ENCODE measurements around the gene MFSD6L. TPM values are rescaled to one million over a fixed set of nuclear protein-coding genes. Genes with fewer than 3 reads are reported as not detected.

Gene MFSD6L
- total and polyA plus RNA-seq, 3 donors from 2014 or later: 14.2 to 56.5 (median 16.1) TPM

DNA sequence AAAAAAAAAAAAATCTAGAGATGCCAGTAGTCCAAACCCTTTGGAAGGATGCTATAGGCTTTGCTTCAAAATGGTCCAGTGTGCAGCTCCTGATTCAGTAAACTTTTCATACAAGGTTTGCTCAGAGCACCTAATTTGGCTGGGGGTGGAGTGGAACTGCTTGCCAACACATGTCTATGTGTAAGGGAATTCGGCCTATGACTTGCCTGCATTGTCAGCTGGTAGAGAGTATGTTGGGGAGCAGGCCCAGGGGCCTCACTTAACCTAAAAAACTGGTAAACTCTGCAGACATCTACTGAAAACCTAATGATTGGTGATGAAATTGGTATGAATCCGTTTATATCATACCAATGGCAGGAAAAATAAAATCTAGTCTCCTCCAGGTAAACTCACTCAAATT is 1.5 kb upstream of the MFSD6L start:
- no peaks in the 10 kb centered on the region for H3K9me3 ChIP-seq
- H3K36me3 ChIP-seq (ENCODE audit: low read depth, missing control alignments): no peaks in the 10 kb centered on the region
- no peak overlapping the region for H3K27ac ChIP-seq
- WGBS, 2 donors: 79 to 94% methylated on average over 2 of the region's 2 CpGs
- no peaks in the 10 kb centered on the region for H3K4me1 ChIP-seq
- no peaks in the 10 kb centered on the region for H3K27me3 ChIP-seq
- no peak overlapping the region for H3K4me3 ChIP-seq
- no peak for TF ChIP-seq POLR2A (IDR thresholded peaks at IDR 0.05)
- TF ChIP-seq, protein P1, sequence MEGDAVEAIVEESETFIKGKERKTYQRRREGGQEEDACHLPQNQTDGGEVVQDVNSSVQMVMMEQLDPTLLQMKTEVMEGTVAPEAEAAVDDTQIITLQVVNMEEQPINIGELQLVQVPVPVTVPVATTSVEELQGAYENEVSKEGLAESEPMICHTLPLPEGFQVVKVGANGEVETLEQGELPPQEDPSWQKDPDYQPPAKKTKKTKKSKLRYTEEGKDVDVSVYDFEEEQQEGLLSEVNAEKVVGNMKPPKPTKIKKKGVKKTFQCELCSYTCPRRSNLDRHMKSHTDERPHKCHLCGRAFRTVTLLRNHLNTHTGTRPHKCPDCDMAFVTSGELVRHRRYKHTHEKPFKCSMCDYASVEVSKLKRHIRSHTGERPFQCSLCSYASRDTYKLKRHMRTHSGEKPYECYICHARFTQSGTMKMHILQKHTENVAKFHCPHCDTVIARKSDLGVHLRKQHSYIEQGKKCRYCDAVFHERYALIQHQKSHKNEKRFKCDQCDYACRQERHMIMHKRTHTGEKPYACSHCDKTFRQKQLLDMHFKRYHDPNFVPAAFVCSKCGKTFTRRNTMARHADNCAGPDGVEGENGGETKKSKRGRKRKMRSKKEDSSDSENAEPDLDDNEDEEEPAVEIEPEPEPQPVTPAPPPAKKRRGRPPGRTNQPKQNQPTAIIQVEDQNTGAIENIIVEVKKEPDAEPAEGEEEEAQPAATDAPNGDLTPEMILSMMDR (IDR thresholded peaks at IDR 0.05): no peak
- intact Hi-C loops (cut with DNase I; ENCODE audit: low total_unique reads): no loop called here
- DNase-seq: no peak

DNA sequence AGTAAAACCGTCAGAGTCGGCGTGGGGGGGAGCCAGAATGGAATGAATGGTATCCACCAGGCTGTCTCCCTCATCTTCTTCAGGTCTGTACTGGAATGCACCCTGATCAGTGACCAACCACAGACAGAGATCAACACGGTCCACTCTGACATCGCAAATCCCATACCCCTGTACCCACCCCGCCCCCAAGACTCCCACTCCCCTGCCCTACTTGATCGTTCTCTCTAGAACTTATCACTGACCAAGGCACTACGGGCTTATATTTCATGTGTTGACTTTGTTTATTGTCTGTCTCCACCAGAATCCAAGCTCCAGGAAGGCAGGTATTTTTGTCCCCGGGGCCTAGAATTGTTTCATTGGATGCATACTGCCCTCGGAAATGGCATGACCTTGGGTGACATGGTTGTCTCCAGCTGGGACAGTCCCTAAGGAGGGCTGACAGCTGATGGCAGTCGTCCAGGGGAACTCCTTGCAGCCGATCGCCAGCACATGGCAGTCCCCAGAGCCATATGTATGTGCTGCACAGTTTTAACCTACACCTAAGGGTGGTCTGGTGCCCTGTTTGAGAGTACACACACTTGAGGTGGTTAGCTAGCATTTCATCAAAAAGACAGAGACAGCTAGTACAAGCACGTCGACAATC is 526 bp upstream of the MFSD6L start:
- TF ChIP-seq POLR2A (IDR thresholded peaks at IDR 0.05): no peak
- TF ChIP-seq, protein P1 (IDR thresholded peaks at IDR 0.05): no peak
- peak; percentile 39 for DNase-seq

DNA sequence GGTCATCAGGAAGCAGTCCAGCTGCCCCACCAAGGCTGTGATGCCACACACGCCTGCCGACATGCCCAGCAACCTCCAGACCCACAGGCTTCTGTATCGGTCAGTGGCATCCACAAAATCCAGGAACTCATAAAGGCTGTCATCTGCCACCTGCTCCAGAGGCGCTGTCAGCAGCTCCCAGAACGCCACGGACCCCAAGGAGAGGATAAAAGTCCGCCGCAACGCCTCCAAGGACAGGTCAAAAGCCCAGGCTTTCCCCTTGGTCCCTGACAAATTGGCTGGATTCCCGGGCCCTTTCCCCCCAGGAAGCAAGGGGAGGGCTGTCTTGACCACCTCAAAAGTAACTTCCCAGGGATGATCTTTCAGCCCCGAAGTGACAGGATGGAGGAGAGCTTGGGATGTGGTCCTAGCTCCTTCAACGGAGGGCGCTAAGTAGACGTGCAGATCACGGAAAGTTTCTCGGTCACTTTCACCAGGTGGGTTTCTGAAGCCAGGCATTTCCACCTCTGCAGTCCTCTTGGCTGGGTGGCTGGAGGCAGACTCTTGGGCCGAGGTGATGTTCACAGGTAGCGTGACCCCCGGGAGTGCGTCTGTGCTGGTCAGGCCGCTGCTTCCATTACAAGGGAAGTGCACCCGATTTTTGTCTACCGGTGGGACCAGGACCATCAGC is 854 bp downstream of the MFSD6L start:
- peak overlapping the region; percentile 9 to 44 for H3K4me3 ChIP-seq
- H3K9me3 ChIP-seq: no peaks in the 10 kb centered on the region
- no peaks in the 10 kb centered on the region for H3K36me3 ChIP-seq (ENCODE audit: low read depth, missing control alignments)
- no peak overlapping the region for H3K27ac ChIP-seq
- intact Hi-C loops (cut with DNase I; ENCODE audit: low total_unique reads): no loop called here
- DNase-seq: no peak
- no peak for TF ChIP-seq POLR2A (IDR thresholded peaks at IDR 0.05)
- TF ChIP-seq, protein P1 (IDR thresholded peaks at IDR 0.05): no peak
- no peaks in the 10 kb centered on the region for H3K27me3 ChIP-seq
- H3K4me1 ChIP-seq: no peaks in the 10 kb centered on the region
- WGBS, 2 donors: 55 to 57% methylated on average over 23 of the region's 23 CpGs

More for the DNA sequence above, 526 bp upstream of the MFSD6L start:
- Histone ChIP-seq H3K4me3 (peak overlapping the region in 1 of 2 donors; percentile 44), H3K9me3 (no peaks in the 10 kb centered on the region), H3K27me3 (no peaks in the 10 kb centered on the region), H3K4me1 (no peaks in the 10 kb centered on the region), H3K36me3 (ENCODE audit: low read depth, missing control alignments) (no peaks in the 10 kb centered on the region), H3K27ac (no peak overlapping the region)
- WGBS, 2 donors: 36 to 40% methylated on average over 12 to 15 of the region's 15 CpGs
- intact Hi-C loops (cut with DNase I; ENCODE audit: low total_unique reads): no loop called here

DNA sequence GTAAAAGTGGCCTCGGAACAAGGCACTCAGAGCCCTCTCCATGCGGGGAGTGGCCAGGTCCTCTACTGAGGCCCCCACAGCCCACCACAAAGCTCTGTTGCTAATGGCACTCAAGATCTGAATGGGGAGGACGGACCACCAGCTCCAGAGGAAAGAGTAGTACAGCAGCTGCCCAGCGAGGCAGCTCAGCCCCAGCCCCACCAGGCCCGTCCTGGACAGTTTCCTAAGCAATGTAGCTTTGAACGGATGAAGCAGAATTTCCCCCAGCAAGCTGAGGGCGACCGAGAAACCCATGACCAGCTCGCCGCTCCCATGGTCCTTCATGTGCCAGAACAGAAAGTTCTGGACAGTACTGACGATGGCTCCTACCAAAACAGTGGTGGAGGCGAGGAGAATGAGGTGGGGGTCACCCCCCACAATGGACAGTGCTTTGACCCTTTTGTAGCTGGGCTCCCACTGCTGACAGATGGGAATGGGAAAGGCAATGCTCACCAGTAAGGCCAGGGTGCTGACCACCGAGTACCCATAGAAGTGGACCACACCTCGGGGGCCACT is 1.5 kb downstream of the MFSD6L start:
- no peak for DNase-seq
- Histone ChIP-seq H3K4me3 (no peak overlapping the region), H3K4me1 (no peaks in the 10 kb centered on the region), H3K27ac (no peak overlapping the region), H3K36me3 (ENCODE audit: low read depth, missing control alignments) (no peaks in the 10 kb centered on the region), H3K27me3 (no peaks in the 10 kb centered on the region), H3K9me3 (no peaks in the 10 kb centered on the region)
- no peak for TF ChIP-seq POLR2A (IDR thresholded peaks at IDR 0.05)
- TF ChIP-seq, protein P1 (IDR thresholded peaks at IDR 0.05): no peak
- 84 to 91% methylated on average over 12 to 14 of the region's 14 CpGs for WGBS, 2 donors
- intact Hi-C loops (cut with DNase I; ENCODE audit: low total_unique reads): no loop called here
